GM18526 (cell line): ENCODE results near the gene BUD13.

ENCODE experiments used
- POLR2A ChIP-seq: IDR thresholded peaks from 3 replicates; pipeline ENCODE4 v1.6.1; 2011; ENCODE audit not compliant: insufficient read length; ENCODE audit errors: extremely low read depth

Gene BUD13

GRCh38 chr11:116772443-116773202, at the start of gene BUD13:
BUD13 (minus strand) TSS chr11:116772987; CDS start chr11:116772964, 23 bp downstream.
- peak; percentile 81 for TF ChIP-seq POLR2A

- TF ChIP-seq POLR2A, result no peak
These were observed 49.8 kb upstream of the BUD13 start for GRCh38 chr11:116822575-116822974.

GRCh38 chr11:116821050-116821918, 48.5 kb upstream of the BUD13 start:
- no peak for TF ChIP-seq POLR2A

- no peak for TF ChIP-seq POLR2A
These were observed 46.3 kb upstream of the BUD13 start for GRCh38 chr11:116819049-116819448.

GRCh38 chr11:116814502-116814901, 41.7 kb upstream of the BUD13 start:
- TF ChIP-seq POLR2A, result no peak

- TF ChIP-seq POLR2A, result no peak
These were observed 41.1 kb upstream of the BUD13 start for GRCh38 chr11:116813781-116814471.

- no peak for TF ChIP-seq POLR2A
These were observed 40.4 kb upstream of the BUD13 start for GRCh38 chr11:116813170-116813569.

- no peak for TF ChIP-seq POLR2A
These were observed 39.3 kb upstream of the BUD13 start for GRCh38 chr11:116812109-116812508.

GRCh38 chr11:116811194-116811593, 38.4 kb upstream of the BUD13 start:
- TF ChIP-seq POLR2A, result no peak

GRCh38 chr11:116808262-116809175, 35.7 kb upstream of the BUD13 start:
- TF ChIP-seq POLR2A, result no peak

- no peak for TF ChIP-seq POLR2A
These were observed 34.9 kb upstream of the BUD13 start for GRCh38 chr11:116807601-116808261.

GRCh38 chr11:116804001-116804400, 31.2 kb upstream of the BUD13 start:
- no peak for TF ChIP-seq POLR2A

- no peak for TF ChIP-seq POLR2A
These were observed 27.8 kb upstream of the BUD13 start for GRCh38 chr11:116800610-116801009.

GRCh38 chr11:116798368-116798767, 25.6 kb upstream of the BUD13 start:
- no peak for TF ChIP-seq POLR2A
